WTC11 (cell line): ENCODE results near the gene HPS5. TPM values are rescaled to one million over a fixed set of nuclear protein-coding genes. Genes with fewer than 3 reads are reported as not detected.

Experiments
- ATAC-seq: fragments of 200-7000 bp; cut with Tn5 transposase; 2 replicates; pipeline ENCODE4 v1.10.0; 2021; ENCODE audit warnings: mild to moderate bottlenecking, moderate library complexity
- CTCF ChIA-PET: fragments of 300-600 bp; sonication (Branson Sonifier 250); formaldehyde crosslinking; loops from one replicate; lab custom pipeline; 2021; ENCODE audit warnings: antibody characterized with exemption; lab: Charles Lee
- POLR2A ChIA-PET: fragments of 350-600 bp; sonication (Branson Sonifier 250); formaldehyde crosslinking; loops from one replicate; lab custom pipeline; 2021; ENCODE audit warnings: antibody characterized with exemption; lab: Charles Lee
- DNase-seq: peaks from one replicate; pipeline ENCODE4 v3.0.0; 2021; ENCODE audit warnings: low spot score
- H3K27ac Mint-ChIP-seq: 2 replicates; pipeline ENCODE4 v1.8.0; 2021; ENCODE audit warnings: mixed read lengths
- H3K27me3 Mint-ChIP-seq: 2 replicates; pipeline ENCODE4 v1.8.0; 2021; ENCODE audit warnings: low read depth, mild to moderate bottlenecking, moderate library complexity, mixed read lengths
- H3K36me3 Mint-ChIP-seq: 2 replicates; pipeline ENCODE4 v1.8.0; 2021; ENCODE audit warnings: mixed read lengths
- H3K4me1 Mint-ChIP-seq: 2 replicates; pipeline ENCODE4 v1.8.0; 2022; ENCODE audit warnings: mixed read lengths
- H3K4me3 Mint-ChIP-seq: 2 replicates; pipeline ENCODE4 v1.8.0; 2021; ENCODE audit warnings: mild to moderate bottlenecking, moderate library complexity, mixed read lengths
- H3K9me3 Mint-ChIP-seq: 2 replicates; pipeline ENCODE4 v1.8.0; 2021; ENCODE audit warnings: mixed read lengths
- ARID4B ChIP-seq: sonication (generic); formaldehyde crosslinking; IDR thresholded peaks from 2 replicates; pipeline ENCODE4 v1.8.0; 2023; ENCODE audit warnings: missing genetic modification reagents, mild to moderate bottlenecking, borderline replicate concordance
- EMX1 ChIP-seq: fragments of 250-450 bp; sonication (Bioruptor Pico); IDR thresholded peaks from 2 replicates; pipeline ENCODE4 v1.8.0; 2021; ENCODE audit warnings: mild to moderate bottlenecking
- FOXK1 ChIP-seq: sonication (generic); formaldehyde crosslinking; IDR thresholded peaks from 2 replicates; pipeline ENCODE4 v1.8.0; 2022; ENCODE audit warnings: mild to moderate bottlenecking, moderate library complexity, missing genetic modification reagents
- GRHL2 ChIP-seq: fragments of 250-450 bp; sonication (Bioruptor Pico); IDR thresholded peaks from 2 replicates; pipeline ENCODE4 v1.8.0; 2022; ENCODE audit warnings: mild to moderate bottlenecking, moderate library complexity; ENCODE audit not compliant: insufficient replicate concordance, severe bottlenecking
- STAT6 ChIP-seq: sonication (generic); formaldehyde crosslinking; conservative IDR thresholded peaks from 2 replicates; pipeline ENCODE4 v1.8.1; 2023; ENCODE audit warnings: mild to moderate bottlenecking, low read depth, missing genetic modification reagents, moderate library complexity
- TCF7 ChIP-seq: sonication (generic); formaldehyde crosslinking; IDR thresholded peaks from 2 replicates; pipeline ENCODE4 v1.8.0; 2022; ENCODE audit warnings: mild to moderate bottlenecking, low read depth, missing genetic modification reagents, moderate library complexity
- USF1 ChIP-seq: sonication (generic); formaldehyde crosslinking; IDR thresholded peaks from 2 replicates; pipeline ENCODE4 v1.8.0; 2022; ENCODE audit warnings: mild to moderate bottlenecking, missing genetic modification reagents
- ZNF416 ChIP-seq: fragments of 250-450 bp; sonication (Bioruptor Pico); IDR thresholded peaks from 2 replicates; pipeline ENCODE4 v1.9.0; 2021; ENCODE audit warnings: mild to moderate bottlenecking, inconsistent platforms
- ZNF512 ChIP-seq: sonication (generic); formaldehyde crosslinking; IDR thresholded peaks from 2 replicates; pipeline ENCODE4 v1.8.1; 2022; ENCODE audit warnings: missing genetic modification reagents, borderline replicate concordance
- total RNA-seq: library from RNA; stranded (reverse); gene quantifications from 3 replicates; pipeline ENCODE4 v1.2.3, GENCODE V29; 2021
- TF ChIP-seq, protein P1 (sequence below): sonication (generic); formaldehyde crosslinking; IDR thresholded peaks from 2 replicates; pipeline ENCODE4 v1.8.0; 2022; ENCODE audit warnings: mild to moderate bottlenecking, missing genetic modification reagents
- TF ChIP-seq, protein P2 (sequence below): sonication (generic); formaldehyde crosslinking; IDR thresholded peaks from 2 replicates; pipeline ENCODE4 v1.8.1; 2022; ENCODE audit warnings: mild to moderate bottlenecking, moderate library complexity, missing genetic modification reagents
- TF ChIP-seq, protein P3 (sequence below): fragments of 250-450 bp; sonication (Bioruptor Pico); IDR thresholded peaks from 2 replicates; pipeline ENCODE4 v2.1.2; 2022; ENCODE audit warnings: mild to moderate bottlenecking, moderate library complexity
- TF ChIP-seq, protein P4 (sequence below): sonication (generic); formaldehyde crosslinking; conservative IDR thresholded peaks from 2 replicates; pipeline ENCODE4 v1.8.1; 2022; ENCODE audit warnings: mild to moderate bottlenecking, missing genetic modification reagents
- TF ChIP-seq, protein P5 (sequence below): sonication (generic); formaldehyde crosslinking; IDR thresholded peaks from 2 replicates; pipeline ENCODE4 v1.8.1; 2023; ENCODE audit warnings: mild to moderate bottlenecking, moderate library complexity, missing genetic modification reagents

Gene HPS5
- total RNA-seq, 1 experiment from 2014 or later: 14.9 TPM

- TF ChIP-seq ZNF512 (no peak), FOXK1 (CRISPR knock-in tag) (no peak), GRHL2 (CRISPR knock-in tag) (no peak), ZNF416 (CRISPR knock-in tag) (no peak), USF1 (no peak), STAT6 (CRISPR knock-in tag) (no peak), EMX1 (CRISPR knock-in tag) (no peak), ARID4B (CRISPR knock-in tag) (no peak)
- TF ChIP-seq, protein P1, sequence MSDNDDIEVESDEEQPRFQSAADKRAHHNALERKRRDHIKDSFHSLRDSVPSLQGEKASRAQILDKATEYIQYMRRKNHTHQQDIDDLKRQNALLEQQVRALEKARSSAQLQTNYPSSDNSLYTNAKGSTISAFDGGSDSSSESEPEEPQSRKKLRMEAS: no peak
- TF ChIP-seq, protein P2, sequence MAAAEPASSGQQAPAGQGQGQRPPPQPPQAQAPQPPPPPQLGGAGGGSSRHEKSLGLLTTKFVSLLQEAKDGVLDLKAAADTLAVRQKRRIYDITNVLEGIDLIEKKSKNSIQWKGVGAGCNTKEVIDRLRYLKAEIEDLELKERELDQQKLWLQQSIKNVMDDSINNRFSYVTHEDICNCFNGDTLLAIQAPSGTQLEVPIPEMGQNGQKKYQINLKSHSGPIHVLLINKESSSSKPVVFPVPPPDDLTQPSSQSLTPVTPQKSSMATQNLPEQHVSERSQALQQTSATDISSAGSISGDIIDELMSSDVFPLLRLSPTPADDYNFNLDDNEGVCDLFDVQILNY (CRISPR knock-in tag): no peak
- TF ChIP-seq, protein P3, sequence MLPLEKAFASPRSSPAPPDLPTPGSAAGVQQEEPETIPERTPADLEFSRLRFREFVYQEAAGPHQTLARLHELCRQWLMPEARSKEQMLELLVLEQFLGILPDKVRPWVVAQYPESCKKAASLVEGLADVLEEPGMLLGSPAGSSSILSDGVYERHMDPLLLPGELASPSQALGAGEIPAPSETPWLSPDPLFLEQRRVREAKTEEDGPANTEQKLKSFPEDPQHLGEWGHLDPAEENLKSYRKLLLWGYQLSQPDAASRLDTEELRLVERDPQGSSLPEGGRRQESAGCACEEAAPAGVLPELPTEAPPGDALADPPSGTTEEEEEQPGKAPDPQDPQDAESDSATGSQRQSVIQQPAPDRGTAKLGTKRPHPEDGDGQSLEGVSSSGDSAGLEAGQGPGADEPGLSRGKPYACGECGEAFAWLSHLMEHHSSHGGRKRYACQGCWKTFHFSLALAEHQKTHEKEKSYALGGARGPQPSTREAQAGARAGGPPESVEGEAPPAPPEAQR (CRISPR knock-in tag): no peak
- TF ChIP-seq, protein P4, sequence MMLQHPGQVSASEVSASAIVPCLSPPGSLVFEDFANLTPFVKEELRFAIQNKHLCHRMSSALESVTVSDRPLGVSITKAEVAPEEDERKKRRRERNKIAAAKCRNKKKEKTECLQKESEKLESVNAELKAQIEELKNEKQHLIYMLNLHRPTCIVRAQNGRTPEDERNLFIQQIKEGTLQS (CRISPR knock-in tag): no peak
Measured at GRCh38 chr11:18361154-18361553, 39.2 kb upstream of the HPS5 start (continued).

DNA sequence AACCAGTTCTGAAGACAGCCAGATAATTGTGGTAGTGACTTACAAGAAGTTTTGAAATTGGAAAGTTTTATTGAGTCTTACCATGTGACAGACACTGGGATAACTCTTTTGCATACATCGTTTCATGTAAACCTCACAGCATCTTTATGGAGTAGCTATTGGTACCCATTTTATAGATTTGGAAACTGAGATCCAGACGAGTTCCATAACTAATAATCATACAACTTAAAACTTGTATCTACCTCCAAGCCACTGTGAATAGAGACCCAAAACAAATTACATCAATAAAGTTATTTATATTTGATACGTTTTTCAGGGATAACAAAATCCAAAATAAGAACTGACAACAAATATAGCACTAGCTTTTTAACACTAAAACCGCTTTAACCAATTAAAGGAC is 36.7 kb upstream of the HPS5 start:
- TF ChIP-seq, protein P5, sequence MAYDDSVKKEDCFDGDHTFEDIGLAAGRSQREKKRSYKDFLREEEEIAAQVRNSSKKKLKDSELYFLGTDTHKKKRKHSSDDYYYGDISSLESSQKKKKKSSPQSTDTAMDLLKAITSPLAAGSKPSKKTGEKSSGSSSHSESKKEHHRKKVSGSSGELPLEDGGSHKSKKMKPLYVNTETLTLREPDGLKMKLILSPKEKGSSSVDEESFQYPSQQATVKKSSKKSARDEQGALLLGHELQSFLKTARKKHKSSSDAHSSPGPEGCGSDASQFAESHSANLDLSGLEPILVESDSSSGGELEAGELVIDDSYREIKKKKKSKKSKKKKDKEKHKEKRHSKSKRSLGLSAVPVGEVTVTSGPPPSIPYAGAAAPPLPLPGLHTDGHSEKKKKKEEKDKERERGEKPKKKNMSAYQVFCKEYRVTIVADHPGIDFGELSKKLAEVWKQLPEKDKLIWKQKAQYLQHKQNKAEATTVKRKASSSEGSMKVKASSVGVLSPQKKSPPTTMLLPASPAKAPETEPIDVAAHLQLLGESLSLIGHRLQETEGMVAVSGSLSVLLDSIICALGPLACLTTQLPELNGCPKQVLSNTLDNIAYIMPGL (CRISPR knock-in tag): no peak
- TF ChIP-seq TCF7 (CRISPR knock-in tag): no peak
- DNase-seq (no peak), ATAC-seq (no peak)
- H3K36me3 Mint-ChIP-seq: peaks cover 35% of the 10 kb centered on the region
- no peaks in the 10 kb centered on the region for H3K9me3 Mint-ChIP-seq
- ChIA-PET POLR2A (no interaction called here), CTCF (interaction anchor here (1.1 kb wide), 1 partner anchor 164 kb away, joined by 3 read pairs; no protein-coding TSS in a partner anchor)
- H3K4me1 Mint-ChIP-seq: no peaks in the 10 kb centered on the region
- no peaks in the 10 kb centered on the region for H3K27me3 Mint-ChIP-seq
- H3K4me3 Mint-ChIP-seq: no peak overlapping the region
- H3K27ac Mint-ChIP-seq: no peak overlapping the region
